Epithelial cell of proximal tubule (primary cell): Measurements from ENCODE around the gene CCL23. TPM values are rescaled to one million over a fixed set of nuclear protein-coding genes. Genes with fewer than 3 reads are reported as not detected.

Experiments used
- DNase-seq: peaks from one replicate; pipeline ENCODE4 v3.0.0-alpha.2; 2011; ENCODE audit warnings: low read depth
- H3K4me3 ChIP-seq: 2 replicates; pipeline ENCODE4 v1.5.1; 2011; ENCODE audit warnings: low read depth, mild to moderate bottlenecking, low read length
- CTCF ChIP-seq: conservative IDR thresholded peaks from 2 replicates; pipeline ENCODE4 v1.5.1; 2012; ENCODE audit warnings: low read depth, mild to moderate bottlenecking, low read length
- total RNA-seq: library from RNA; depleted of rRNA; stranded (reverse); fragments of >200 nt; gene quantifications from 2 replicates; pipeline ENCODE4 v1.2.3, GENCODE V29; 2015

The CCL23 gene
- total RNA-seq, 1 donor from 2014 or later = not detected

DNA sequence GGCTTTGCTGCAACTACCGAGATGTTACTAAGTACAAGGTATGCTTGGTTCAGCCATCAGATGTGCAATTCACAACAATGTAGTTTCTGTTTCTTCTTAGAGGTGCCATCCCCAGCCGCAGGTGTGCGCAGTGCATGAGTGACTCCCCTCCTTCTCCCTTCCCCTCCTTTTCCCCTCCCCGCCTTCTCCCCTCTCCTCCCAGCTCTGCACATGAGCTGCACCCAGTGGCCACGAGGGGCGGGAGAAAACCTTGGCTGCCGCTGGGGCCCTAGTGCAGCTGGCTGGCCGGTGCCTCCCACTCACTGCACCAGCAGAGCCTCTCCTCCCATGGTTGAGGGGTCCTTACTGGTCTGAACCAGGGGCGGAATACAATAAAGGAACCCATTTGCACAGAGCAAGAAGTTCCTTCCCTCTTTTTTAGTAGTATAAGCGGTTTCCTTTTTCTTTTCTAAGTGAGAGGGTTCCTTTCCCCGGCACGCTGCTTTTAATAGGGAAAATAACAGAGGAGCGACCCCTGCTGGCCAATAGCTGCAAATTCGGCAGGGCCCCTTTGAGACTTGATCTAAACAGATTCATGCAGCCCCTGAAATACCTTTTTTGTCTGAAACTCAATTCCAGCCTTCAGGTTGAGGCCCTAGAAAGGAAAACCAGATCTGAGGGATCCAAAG lies 8.6 kb downstream of the CCL23 start:
- no peak overlapping the region for H3K4me3 ChIP-seq
- no peak for DNase-seq

GRCh38 chr17:36004594-36005108 lies 13.1 kb downstream of the CCL23 start:
- no peak for TF ChIP-seq CTCF
- H3K4me3 ChIP-seq = no peak overlapping the region
- DNase-seq = no peak

More for the DNA sequence above, 8.6 kb downstream of the CCL23 start:
- peak; percentile 31 for TF ChIP-seq CTCF

DNA sequence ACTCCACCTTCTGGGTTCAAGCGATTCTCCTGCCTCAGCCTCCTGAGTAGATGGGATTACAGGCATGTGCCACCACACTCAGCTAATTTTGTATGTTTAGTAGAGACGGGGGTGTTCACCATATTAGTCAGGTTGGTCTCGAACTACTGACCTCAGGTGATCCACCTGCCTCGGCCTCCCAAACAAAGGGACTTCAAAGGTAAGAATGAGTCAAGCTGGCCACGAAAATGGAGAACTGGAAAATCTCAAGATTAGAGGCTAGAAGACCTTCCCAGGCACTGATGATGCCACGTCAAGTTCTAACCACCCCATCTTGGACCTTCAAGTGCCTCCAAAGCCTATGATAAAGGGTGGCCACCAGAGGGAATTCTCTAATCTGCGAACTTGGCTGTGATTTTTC lies 15.1 kb downstream of the CCL23 start:
- DNase-seq = no peak
- H3K4me3 ChIP-seq = no peak overlapping the region
- no peak for TF ChIP-seq CTCF

DNA sequence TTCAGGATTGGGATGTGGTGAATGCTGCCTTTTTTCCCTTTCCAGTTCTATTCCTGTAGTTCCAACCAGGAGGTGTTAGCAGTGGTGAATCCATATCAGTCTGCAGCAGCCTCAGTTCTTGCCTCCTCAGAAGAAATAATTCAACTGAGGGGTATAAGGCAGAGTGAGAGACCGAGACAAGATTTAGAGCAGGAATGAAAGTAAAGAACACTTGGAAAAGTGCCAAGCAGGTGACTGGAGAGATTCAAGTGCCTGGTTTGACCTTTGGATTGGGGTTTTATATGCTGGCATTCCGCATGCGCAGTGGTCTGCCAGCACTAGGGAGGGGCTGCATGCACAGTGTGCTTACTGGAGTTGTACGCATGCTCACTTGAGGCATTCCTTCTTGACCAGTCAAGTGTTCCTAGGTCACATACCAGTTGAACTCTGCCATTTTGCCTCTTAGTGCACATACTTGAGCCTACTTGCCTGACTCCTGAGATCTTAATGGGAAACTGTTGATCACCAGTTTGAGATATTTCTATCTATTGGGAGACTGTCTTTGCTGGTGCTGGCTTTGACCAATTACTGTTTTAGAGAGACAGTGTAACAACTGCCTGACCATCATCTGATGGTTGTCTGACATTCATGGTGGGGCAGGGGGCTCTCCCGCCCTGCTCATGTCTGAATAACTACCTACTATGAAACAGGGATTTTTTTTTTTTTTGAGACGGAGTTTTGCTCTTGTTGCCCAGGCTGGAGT lies 15.7 kb downstream of the CCL23 start:
- TF ChIP-seq CTCF = no peak
- no peak overlapping the region for H3K4me3 ChIP-seq
- DNase-seq = peak; percentile 19

DNA sequence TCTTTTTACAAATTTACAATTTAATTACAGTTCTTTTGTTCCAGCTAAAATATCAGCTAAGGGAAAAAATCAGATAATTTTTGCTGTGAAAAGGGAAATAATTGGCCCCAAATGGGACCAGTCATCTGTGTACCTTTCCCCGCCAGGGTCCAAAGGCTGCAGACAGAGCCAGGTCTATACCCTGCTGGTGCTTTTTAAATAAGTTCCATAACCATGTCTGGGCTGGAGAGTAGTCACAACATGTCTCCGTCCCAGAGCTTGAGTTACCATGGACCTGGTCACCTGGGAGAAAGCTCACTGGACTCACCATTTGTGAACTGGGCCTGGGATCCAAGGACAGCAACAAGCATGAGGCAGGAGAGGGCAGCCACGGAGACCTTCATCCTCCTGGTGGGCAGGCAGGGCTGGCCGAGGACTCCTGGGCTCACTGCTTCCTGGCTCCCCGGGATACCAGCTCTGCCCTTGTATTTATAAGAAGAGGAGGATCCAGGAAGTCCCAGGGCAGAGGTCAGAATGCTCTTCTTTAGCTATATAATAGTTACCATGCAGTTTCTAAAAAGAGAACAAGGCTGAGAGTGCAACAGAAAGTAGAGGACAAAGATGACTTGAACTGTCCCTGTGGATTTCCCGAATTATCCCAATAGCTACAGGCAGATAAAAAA lies 16.5 kb downstream of the CCL23 start, which contains the start of gene CCL15:
Gene CCL15 (minus strand): TSS at position 444 of the 662 bp plus-strand sequence. CDS start 61 bp downstream, at position 383.
- no peak for DNase-seq
- H3K4me3 ChIP-seq = no peak within 1 kb of the TSS
- no peak for TF ChIP-seq CTCF

DNA sequence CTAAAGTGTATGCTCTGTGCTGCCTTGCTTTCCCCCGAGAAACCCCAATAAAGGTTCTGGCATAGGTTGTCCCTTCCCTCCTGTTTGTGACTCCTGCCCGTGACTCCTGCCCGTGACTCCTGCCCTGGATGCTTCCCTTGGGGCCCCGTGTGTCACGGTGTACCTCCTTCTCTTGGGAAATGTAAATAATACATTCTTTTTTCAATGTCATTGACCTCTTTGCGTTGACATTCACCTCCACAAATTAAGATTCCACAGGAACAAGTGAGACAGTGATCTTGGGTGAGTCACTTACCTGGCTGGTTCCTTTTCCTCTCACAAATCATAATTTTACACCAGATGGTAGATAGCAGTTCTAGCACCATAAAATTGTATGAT lies 17.1 kb downstream of the CCL23 start:
- H3K4me3 ChIP-seq = no peak overlapping the region
- DNase-seq = no peak
- no peak for TF ChIP-seq CTCF
